Neural cell (in vitro differentiated cells): ENCODE measurements around the gene RNF144A. TPM values are rescaled to one million over a fixed set of nuclear protein-coding genes. Genes with fewer than 3 reads are reported as not detected.

Source experiments
- H2AFZ ChIP-seq: fragments of 200-600, 300-800 bp; sonication (generic), shearing (Covaris generic); 2 replicates; pipeline ENCODE4 v1.6.0; 2014; ENCODE audit warnings: low read depth, mild to moderate bottlenecking, antibody characterized with exemption, low read length, moderate library complexity
- H3F3A ChIP-seq: fragments of 200-600 bp; shearing (Covaris generic); 2 replicates; pipeline ENCODE4 v1.6.1; 2016; ENCODE audit warnings: mild to moderate bottlenecking, moderate library complexity, mixed read lengths, antibody characterized with exemption, low read length; ENCODE audit not compliant: insufficient read depth, poor library complexity, severe bottlenecking
- H3K27ac ChIP-seq: fragments of 200-600, 300-800 bp; sonication (generic), shearing (Covaris generic); 2 replicates; pipeline ENCODE4 v1.5.1; 2014; ENCODE audit warnings: mild to moderate bottlenecking, low read length, moderate library complexity
- H3K27me3 ChIP-seq: fragments of 300-800, 200-600 bp; sonication (generic), shearing (Covaris generic); 2 replicates; pipeline ENCODE4 v1.6.0; 2014; ENCODE audit warnings: mild to moderate bottlenecking, low read depth, low read length, moderate library complexity; ENCODE audit not compliant: insufficient read depth
- H3K36me3 ChIP-seq: fragments of 300-800, 200-600 bp; sonication (generic), shearing (Covaris generic); 2 replicates; pipeline ENCODE4 v1.5.1; 2014; ENCODE audit warnings: mild to moderate bottlenecking, antibody characterized with exemption, low read length, moderate library complexity; ENCODE audit not compliant: insufficient read depth
- H3K4me2 ChIP-seq: fragments of 300-800, 200-600 bp; sonication (generic), shearing (Covaris generic); 2 replicates; pipeline ENCODE4 v1.6.0; 2014; ENCODE audit warnings: mild to moderate bottlenecking, low read length
- H3K4me3 ChIP-seq: fragments of 300-800, 200-600 bp; sonication (generic), shearing (Covaris generic); 2 replicates; pipeline ENCODE4 v1.5.1; 2014; ENCODE audit warnings: mild to moderate bottlenecking, low read length, moderate library complexity
- H3K79me2 ChIP-seq: fragments of 200-600 bp; shearing (Covaris generic); replicated peaks from 2 replicates; pipeline ENCODE4 v1.6.0; 2014; ENCODE audit warnings: mild to moderate bottlenecking, low read length, moderate library complexity; ENCODE audit not compliant: insufficient read depth
- H3K9ac ChIP-seq: fragments of 300-800, 200-600 bp; sonication (generic), shearing (Covaris generic); 2 replicates; pipeline ENCODE4 v1.6.1; 2016; ENCODE audit warnings: mild to moderate bottlenecking, low read length, mixed read lengths
- H3K9me2 ChIP-seq: fragments of 200-600 bp; shearing (Covaris generic); 2 replicates; pipeline ENCODE4 v1.6.1; 2016; ENCODE audit warnings: mild to moderate bottlenecking, low read length, mixed read lengths; ENCODE audit not compliant: insufficient read depth
- H3K9me3 ChIP-seq: fragments of 200-600, 300-800 bp; sonication (generic), shearing (Covaris generic); 2 replicates; pipeline ENCODE4 v1.6.1; 2016; ENCODE audit warnings: mild to moderate bottlenecking, mixed run types, low read length, moderate library complexity, mixed read lengths
- H4K20me1 ChIP-seq: fragments of 200-600 bp; shearing (Covaris generic); 2 replicates; pipeline ENCODE4 v1.6.1; 2016; ENCODE audit warnings: mild to moderate bottlenecking, mixed run types; ENCODE audit not compliant: insufficient read depth
- CTCF ChIP-seq: fragments of 450-650 bp; IDR thresholded peaks from 2 replicates; pipeline ENCODE4 v1.5.1; 2014; ENCODE audit warnings: antibody characterized with exemption, mild to moderate bottlenecking, moderate library complexity; ENCODE audit not compliant: poor library complexity, severe bottlenecking
- EP300 ChIP-seq: fragments of 450-650 bp; conservative IDR thresholded peaks from 2 replicates; pipeline ENCODE4 v1.6.1; 2014; ENCODE audit warnings: antibody characterized with exemption, mild to moderate bottlenecking, moderate library complexity; ENCODE audit not compliant: poor library complexity, severe bottlenecking
- EZH2 ChIP-seq: fragments of 200-600, 300-800 bp; shearing (Covaris generic), sonication (generic); IDR thresholded peaks from 2 replicates; pipeline ENCODE4 v1.6.1; 2014; ENCODE audit warnings: antibody characterized with exemption, low read length, borderline replicate concordance, mild to moderate bottlenecking; ENCODE audit not compliant: insufficient read depth, poor library complexity, severe bottlenecking
- MXI1 ChIP-seq: fragments of 450-650 bp; conservative IDR thresholded peaks from 2 replicates; pipeline ENCODE4 v1.6.1; 2014; ENCODE audit warnings: antibody characterized with exemption, mild to moderate bottlenecking; ENCODE audit not compliant: poor library complexity, severe bottlenecking
- POLR2AphosphoS5 ChIP-seq: IDR thresholded peaks from 2 replicates; pipeline ENCODE4 v1.6.1; 2012
- RAD21 ChIP-seq: fragments of 450-650 bp; conservative IDR thresholded peaks from 2 replicates; pipeline ENCODE4 v1.6.1; 2014; ENCODE audit warnings: antibody characterized with exemption, mild to moderate bottlenecking, moderate library complexity
- REST ChIP-seq: IDR thresholded peaks from 2 replicates; pipeline ENCODE4 v1.6.1; 2012; ENCODE audit warnings: borderline replicate concordance
- SMC3 ChIP-seq: fragments of 450-650 bp; conservative IDR thresholded peaks from 2 replicates; pipeline ENCODE4 v1.6.1; 2014; ENCODE audit warnings: antibody characterized with exemption, mild to moderate bottlenecking, moderate library complexity; ENCODE audit not compliant: poor library complexity
- TAF1 ChIP-seq: IDR thresholded peaks from 2 replicates; pipeline ENCODE4 v1.6.1; 2012; ENCODE audit warnings: low read depth
- polyA plus RNA-seq: library from polyadenylated mRNA; depleted of rRNA; stranded (reverse); fragments of >200 nt; gene quantifications from 2 replicates; pipeline ENCODE4 v1.2.3, GENCODE V29; 2014

The RNF144A gene
- polyA plus RNA-seq, 1 donor from 2014 or later, result 26.9 TPM

- no peaks in the 10 kb centered on the region for H3K27me3 ChIP-seq
- H3K4me2 ChIP-seq, result no peak overlapping the region
- H3K36me3 ChIP-seq, result no peaks in the 10 kb centered on the region
- H3K9ac ChIP-seq, result no peak overlapping the region
- no peak for TF ChIP-seq SMC3
- no peaks in the 10 kb centered on the region for H3F3A ChIP-seq
- H4K20me1 ChIP-seq, result no peaks in the 10 kb centered on the region
- no peak overlapping the region for H2AFZ ChIP-seq
- no peak overlapping the region for H3K4me3 ChIP-seq
- no peaks in the 10 kb centered on the region for H3K9me2 ChIP-seq
- no peaks in the 10 kb centered on the region for H3K79me2 ChIP-seq
- H3K9me3 ChIP-seq, result no peaks in the 10 kb centered on the region
- no peak overlapping the region for H3K27ac ChIP-seq
These were observed 73.7 kb downstream of the RNF144A start for GRCh38 chr2:6990871-6991270.

GRCh38 chr2:6992794-6993228 lies 75.6 kb downstream of the RNF144A start:
- H3K9ac ChIP-seq, result no peak overlapping the region
- no peaks in the 10 kb centered on the region for H3F3A ChIP-seq
- H2AFZ ChIP-seq, result no peak overlapping the region
- TF ChIP-seq RAD21 (no peak), EP300 (no peak), REST (no peak), MXI1 (no peak), SMC3 (no peak), TAF1 (no peak), CTCF (no peak), EZH2 (no peak), POLR2AphosphoS5 (no peak)
- H3K9me2 ChIP-seq, result no peaks in the 10 kb centered on the region
- H3K9me3 ChIP-seq, result no peaks in the 10 kb centered on the region
- H3K4me3 ChIP-seq, result no peak overlapping the region
- no peak overlapping the region for H3K4me2 ChIP-seq
- no peaks in the 10 kb centered on the region for H4K20me1 ChIP-seq
- no peaks in the 10 kb centered on the region for H3K79me2 ChIP-seq
- H3K27me3 ChIP-seq, result no peaks in the 10 kb centered on the region
- no peaks in the 10 kb centered on the region for H3K36me3 ChIP-seq
- no peak overlapping the region for H3K27ac ChIP-seq

GRCh38 chr2:6993229-6993640 lies 76.0 kb downstream of the RNF144A start:
- H4K20me1 ChIP-seq, result no peaks in the 10 kb centered on the region
- TF ChIP-seq MXI1 (no peak), EP300 (no peak), POLR2AphosphoS5 (no peak)
- H3K27ac ChIP-seq, result no peak overlapping the region
- H3K4me2 ChIP-seq, result no peak overlapping the region
- H3F3A ChIP-seq, result no peaks in the 10 kb centered on the region
- H3K9me2 ChIP-seq, result no peaks in the 10 kb centered on the region
- H3K27me3 ChIP-seq, result no peaks in the 10 kb centered on the region
- no peaks in the 10 kb centered on the region for H3K36me3 ChIP-seq
- no peak overlapping the region for H3K4me3 ChIP-seq
- no peak overlapping the region for H3K9ac ChIP-seq
- H3K9me3 ChIP-seq, result no peaks in the 10 kb centered on the region
- H2AFZ ChIP-seq, result no peak overlapping the region
- no peaks in the 10 kb centered on the region for H3K79me2 ChIP-seq
